Fibroblast of pulmonary artery (primary cell): Measurements from ENCODE around the gene OSGIN1.

Experiments used
- DNase-seq: peaks from one replicate; pipeline ENCODE4 v3.0.0-alpha.2; 2010; ENCODE audit warnings: low read depth
- H3K4me3 ChIP-seq: replicated peaks from 2 replicates; pipeline ENCODE4 v1.5.1; 2011; ENCODE audit warnings: low read depth, mild to moderate bottlenecking, control low read depth, low read length, moderate library complexity
- TF ChIP-seq, protein P1 (sequence below): IDR thresholded peaks from 2 replicates; pipeline ENCODE4 v1.5.1; 2011; ENCODE audit warnings: mild to moderate bottlenecking, control low read depth, low read length, inconsistent platforms; ENCODE audit errors: missing control alignments

Gene OSGIN1

DNA sequence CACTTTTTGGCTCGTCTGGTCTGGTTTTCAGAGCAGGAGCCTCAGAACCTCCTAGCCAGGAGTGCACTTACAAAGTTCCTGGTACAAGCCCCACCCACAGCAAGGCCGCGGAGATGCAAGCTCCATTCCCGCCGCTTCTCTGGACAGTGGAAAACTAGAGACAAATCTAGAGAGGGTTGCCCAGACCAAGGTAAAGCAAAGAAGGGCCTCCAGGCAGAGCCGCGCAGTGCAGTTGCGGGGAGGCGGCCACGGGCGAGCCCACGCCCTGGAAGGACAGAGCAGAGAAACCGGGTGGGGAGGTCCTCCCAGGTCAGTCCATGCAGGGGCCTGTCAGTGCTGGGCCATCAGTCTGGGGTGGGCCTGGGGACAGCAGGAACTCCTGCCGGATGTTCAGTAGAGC lies 11.0 kb upstream of the OSGIN1 start:
- TF ChIP-seq, protein P1, sequence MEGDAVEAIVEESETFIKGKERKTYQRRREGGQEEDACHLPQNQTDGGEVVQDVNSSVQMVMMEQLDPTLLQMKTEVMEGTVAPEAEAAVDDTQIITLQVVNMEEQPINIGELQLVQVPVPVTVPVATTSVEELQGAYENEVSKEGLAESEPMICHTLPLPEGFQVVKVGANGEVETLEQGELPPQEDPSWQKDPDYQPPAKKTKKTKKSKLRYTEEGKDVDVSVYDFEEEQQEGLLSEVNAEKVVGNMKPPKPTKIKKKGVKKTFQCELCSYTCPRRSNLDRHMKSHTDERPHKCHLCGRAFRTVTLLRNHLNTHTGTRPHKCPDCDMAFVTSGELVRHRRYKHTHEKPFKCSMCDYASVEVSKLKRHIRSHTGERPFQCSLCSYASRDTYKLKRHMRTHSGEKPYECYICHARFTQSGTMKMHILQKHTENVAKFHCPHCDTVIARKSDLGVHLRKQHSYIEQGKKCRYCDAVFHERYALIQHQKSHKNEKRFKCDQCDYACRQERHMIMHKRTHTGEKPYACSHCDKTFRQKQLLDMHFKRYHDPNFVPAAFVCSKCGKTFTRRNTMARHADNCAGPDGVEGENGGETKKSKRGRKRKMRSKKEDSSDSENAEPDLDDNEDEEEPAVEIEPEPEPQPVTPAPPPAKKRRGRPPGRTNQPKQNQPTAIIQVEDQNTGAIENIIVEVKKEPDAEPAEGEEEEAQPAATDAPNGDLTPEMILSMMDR = no peak
- no peak for DNase-seq
- H3K4me3 ChIP-seq = no peak overlapping the region

- TF ChIP-seq, protein P1 = no peak
- DNase-seq = no peak
- no peak overlapping the region for H3K4me3 ChIP-seq
Measured at GRCh38 chr16:83942815-83943515, 10.1 kb upstream of the OSGIN1 start.

DNA sequence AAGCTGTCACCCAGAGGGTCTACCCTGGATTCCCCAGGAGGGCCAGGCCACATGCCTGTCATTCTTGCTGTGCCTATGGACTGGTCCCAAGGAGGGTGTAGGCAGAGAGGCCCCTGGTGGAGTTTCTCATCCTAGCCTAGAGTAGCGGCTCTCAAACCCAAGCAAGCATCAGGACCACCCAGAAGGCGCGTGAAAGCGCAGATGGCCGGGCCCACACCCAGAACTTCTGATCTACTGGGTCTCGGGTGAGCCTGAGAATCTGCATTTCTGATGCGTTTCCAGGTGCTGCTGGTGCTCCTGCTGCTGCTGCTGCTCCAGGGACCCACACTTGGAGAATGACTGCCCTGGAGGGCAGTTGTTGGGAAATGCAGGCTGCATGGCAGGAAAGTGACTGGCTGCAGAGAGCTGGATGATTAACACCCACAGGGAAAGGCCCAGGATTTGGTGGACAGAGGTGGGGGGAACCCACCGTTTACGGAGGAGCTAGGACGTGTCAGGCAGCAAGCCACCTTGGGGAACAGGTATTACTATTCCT lies 9.5 kb upstream of the OSGIN1 start:
- TF ChIP-seq, protein P1 = no peak
- no peak for DNase-seq
- H3K4me3 ChIP-seq = no peak overlapping the region

DNA sequence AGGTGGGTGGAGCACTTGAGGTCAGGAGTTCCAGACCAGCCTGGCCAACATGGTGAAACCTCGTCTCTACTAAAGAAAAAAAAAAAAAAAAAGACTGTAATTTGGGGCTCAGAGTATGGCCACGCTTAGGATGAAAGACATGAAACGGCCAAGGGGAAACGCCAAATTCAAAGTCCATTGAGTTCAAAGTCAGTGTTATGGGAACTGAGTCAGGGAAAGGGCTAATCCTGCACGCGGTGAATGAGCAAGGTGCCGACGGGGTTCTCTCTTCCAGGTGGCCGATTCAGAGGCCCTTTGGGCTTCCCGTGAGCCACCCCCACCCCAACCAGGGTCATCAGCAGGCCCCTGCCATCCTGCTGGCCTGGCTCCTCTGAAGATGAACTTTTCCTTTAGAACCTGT lies 7.5 kb upstream of the OSGIN1 start:
- no peak overlapping the region for H3K4me3 ChIP-seq
- DNase-seq = no peak
- TF ChIP-seq, protein P1 = no peak

DNA sequence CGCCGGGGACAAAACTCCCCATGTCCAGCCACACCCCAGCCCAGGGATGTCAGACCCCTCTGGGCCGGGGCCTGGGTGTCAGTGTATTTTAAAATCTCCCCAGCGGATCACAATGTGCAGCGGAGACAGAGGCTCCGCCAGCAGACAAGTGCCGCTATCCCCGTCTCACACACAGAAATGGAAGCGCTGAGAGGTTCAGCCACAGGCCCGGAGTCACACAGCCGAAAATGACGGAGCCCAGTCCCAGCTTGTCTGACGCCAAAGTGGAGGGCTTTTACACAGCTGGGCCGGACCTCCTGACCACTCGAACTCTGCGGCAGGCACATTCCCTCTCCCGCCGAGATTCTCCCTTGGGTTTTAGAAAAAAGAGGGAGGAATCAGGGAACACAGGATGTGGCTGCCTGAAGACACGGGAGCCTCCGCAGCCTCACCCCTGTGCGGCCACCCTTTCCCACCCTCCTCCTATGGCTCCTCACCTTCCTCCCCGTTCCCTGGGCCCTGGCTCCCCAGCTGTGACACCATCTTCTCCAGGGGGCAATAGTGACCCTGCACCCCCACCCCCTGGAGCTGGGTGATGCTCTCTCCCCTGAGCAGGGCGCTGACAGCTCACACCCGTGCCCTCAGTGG lies 6.8 kb upstream of the OSGIN1 start:
- no peak overlapping the region for H3K4me3 ChIP-seq
- TF ChIP-seq, protein P1 = no peak
- DNase-seq = no peak

DNA sequence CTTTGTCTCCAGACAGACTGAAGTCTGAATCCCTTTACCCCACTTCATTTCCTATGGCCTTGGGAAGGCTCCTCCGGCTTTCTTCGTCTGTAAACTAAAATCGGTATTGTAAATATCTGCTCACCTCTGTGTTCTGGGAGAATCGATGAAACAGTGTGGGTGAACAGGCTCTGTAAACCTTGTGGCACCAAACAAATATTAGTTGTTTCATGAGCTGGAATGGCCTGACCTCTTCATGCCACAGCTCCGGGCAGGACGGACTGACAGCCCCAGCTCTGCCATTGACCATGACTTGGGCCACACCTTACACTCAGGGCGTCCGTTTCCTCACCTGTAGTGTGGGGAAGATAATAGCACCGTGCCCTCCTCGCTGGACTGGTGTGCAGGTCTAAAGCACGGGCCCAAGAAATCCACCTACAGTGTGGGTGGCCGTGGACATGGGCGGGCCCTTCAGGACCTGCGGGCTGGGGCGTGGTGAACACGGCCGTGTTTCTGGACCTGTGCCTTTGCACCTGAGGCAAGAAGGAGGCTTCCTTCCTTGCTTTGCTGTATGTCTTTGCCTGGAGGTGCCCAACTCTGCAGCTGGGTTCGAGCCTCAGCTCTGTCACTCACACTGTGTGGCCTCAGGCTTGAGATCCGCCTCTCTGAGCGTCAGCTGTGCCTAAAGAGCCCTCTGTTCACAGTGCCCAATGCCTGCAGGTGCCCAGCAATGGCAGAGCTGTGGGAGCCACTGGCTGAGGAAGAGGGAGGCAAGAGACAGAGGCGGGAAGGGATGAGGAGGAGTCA lies 6.1 kb upstream of the OSGIN1 start:
- H3K4me3 ChIP-seq = no peak overlapping the region
- no peak for DNase-seq
- TF ChIP-seq, protein P1 = no peak
